NCI-H146 (cell line): Measurements from ENCODE around the gene PNPO.

Source experiments
- DNase-seq: peaks from one replicate; lab custom pipeline; 2025; lab: John Stamatoyannopoulos, UW

PNPO gene

DNA sequence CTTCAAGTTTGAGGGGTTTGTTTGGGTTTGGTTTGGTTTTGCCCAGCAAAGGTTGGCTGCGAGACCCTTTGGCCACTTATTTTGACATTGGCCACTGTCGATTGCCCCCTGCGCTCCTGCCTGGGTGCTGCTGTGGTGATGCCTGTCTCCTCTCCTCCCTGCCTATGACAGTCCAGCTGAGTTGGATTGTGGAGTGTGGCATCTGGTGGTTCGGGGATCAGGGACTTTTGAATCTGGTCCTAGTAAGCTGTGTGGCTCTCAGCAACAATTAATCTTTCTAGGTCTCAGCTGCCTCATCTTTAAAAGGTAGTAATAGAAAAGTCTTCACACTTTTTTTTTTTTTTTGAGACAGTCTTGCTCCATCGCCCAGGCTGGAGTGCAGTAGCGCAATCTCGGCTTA, 56.7 kb downstream of the PNPO start:
- DNase-seq, result no peak
